ENCODE measurements around the gene LRCH3. TPM values are rescaled to one million over a fixed set of nuclear protein-coding genes. Genes with fewer than 3 reads are reported as not detected.

The LRCH3 gene
- total RNA-seq, 4 donors from 2014 or later: 19.2 to 69.3 (median 28.3) TPM

DNA sequence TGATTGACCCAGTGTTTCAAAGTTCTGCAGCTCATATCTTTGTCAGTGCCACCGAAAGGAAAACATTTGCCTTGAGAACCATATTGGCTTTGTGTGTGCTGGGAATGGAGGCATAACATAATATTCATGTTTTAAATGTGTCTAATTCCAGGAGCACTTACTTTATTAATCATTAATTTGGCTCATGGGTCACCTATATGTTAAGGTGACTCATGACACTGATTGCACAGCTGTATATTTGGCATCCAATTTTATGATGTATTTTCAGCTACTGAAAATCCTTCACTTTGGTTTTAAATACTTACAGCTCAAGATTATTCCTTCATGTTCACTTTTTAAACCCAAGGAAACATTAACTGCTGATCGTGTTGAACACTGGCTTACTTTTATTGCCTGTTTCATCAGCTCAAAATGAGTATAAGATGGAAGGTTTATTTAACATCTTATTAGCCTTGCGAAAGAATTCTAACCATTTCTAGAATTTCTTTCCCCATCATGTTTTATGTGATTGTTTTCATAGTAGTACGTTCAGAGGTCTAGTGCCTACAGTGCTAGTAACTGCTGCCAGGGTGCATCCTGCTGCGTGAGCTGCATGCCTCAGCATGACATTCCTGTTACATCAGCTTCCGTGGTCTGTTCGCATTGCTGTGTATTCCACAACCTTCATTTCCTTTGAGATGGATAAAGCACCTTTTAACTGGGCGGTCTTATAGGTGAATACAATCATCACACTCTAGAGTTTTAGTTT is 63.7 kb downstream of the LRCH3 start:
- TF ChIP-seq POLR2A (IDR thresholded peaks at IDR 0.05): no peak
- TF ChIP-seq, protein P1, sequence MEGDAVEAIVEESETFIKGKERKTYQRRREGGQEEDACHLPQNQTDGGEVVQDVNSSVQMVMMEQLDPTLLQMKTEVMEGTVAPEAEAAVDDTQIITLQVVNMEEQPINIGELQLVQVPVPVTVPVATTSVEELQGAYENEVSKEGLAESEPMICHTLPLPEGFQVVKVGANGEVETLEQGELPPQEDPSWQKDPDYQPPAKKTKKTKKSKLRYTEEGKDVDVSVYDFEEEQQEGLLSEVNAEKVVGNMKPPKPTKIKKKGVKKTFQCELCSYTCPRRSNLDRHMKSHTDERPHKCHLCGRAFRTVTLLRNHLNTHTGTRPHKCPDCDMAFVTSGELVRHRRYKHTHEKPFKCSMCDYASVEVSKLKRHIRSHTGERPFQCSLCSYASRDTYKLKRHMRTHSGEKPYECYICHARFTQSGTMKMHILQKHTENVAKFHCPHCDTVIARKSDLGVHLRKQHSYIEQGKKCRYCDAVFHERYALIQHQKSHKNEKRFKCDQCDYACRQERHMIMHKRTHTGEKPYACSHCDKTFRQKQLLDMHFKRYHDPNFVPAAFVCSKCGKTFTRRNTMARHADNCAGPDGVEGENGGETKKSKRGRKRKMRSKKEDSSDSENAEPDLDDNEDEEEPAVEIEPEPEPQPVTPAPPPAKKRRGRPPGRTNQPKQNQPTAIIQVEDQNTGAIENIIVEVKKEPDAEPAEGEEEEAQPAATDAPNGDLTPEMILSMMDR (IDR thresholded peaks at IDR 0.05): no peak
- no peak for TF ChIP-seq EP300 (IDR thresholded peaks at IDR 0.05)
- no peak for TF ChIP-seq POLR2AphosphoS5 (IDR thresholded peaks at IDR 0.05)

DNA sequence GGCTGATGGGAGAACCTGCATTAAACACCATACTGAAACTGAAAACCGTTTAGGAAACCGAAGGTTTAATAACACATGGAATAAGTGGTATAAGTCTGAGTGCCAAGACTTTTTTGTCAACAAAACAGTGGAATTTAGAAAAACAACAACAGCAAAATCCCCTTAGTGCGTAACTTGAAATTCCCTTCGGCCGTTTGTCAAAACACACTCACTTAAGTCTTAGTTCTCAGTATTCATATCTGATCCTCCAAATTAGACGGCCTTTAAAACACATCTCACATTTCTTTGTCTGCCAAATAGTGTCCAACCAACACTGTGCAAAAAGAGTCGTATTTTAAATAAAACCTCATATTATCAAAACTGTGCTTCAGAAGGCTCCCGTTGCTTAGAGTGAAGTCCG is 64.5 kb downstream of the LRCH3 start:
- H3K4me3 ChIP-seq: no peak overlapping the region
- no peak overlapping the region for H3K27ac ChIP-seq
- H3K27me3 ChIP-seq: no peaks in the 10 kb centered on the region
- DNase-seq (ENCODE audit: low spot score in 2 of 2): no peak
- H3K4me1 ChIP-seq: no peaks in the 10 kb centered on the region
- H3K36me3 ChIP-seq: peaks cover 64% of the 10 kb centered on the region
- no peak for TF ChIP-seq POLR2A (IDR thresholded peaks at IDR 0.05)
- no peak for TF ChIP-seq EP300 (IDR thresholded peaks at IDR 0.05)
- no peak for TF ChIP-seq POLR2AphosphoS5 (IDR thresholded peaks at IDR 0.05)
- TF ChIP-seq, protein P1 (IDR thresholded peaks at IDR 0.05): no peak
- H3K9me3 ChIP-seq: no peaks in the 10 kb centered on the region
- 94% methylated on average over 9 of the region's 9 CpGs for WGBS

More for the DNA sequence above, 63.7 kb downstream of the LRCH3 start:
- no peaks in the 10 kb centered on the region for H3K27me3 ChIP-seq
- H3K4me1 ChIP-seq: no peaks in the 10 kb centered on the region
- WGBS: 77% methylated on average over 8 of the region's 8 CpGs
- no peak overlapping the region for H3K4me3 ChIP-seq
- no peak overlapping the region for H3K27ac ChIP-seq
- DNase-seq (ENCODE audit: low spot score in 2 of 2): no peak
- H3K36me3 ChIP-seq: peaks cover 70% of the 10 kb centered on the region
- H3K9me3 ChIP-seq: no peaks in the 10 kb centered on the region

GRCh38 chr3:197856199-197856816 is 65.3 kb downstream of the LRCH3 start:
- 94% methylated on average over 8 of the region's 8 CpGs for WGBS
- DNase-seq (ENCODE audit: low spot score in 2 of 2): no peak
- Histone ChIP-seq H3K27me3 (no peaks in the 10 kb centered on the region), H3K36me3 (peaks cover 57% of the 10 kb centered on the region), H3K9me3 (no peaks in the 10 kb centered on the region), H3K4me3 (no peak overlapping the region), H3K4me1 (no peaks in the 10 kb centered on the region), H3K27ac (no peak overlapping the region)
- no peak for TF ChIP-seq EP300 (IDR thresholded peaks at IDR 0.05)
- TF ChIP-seq POLR2AphosphoS5 (IDR thresholded peaks at IDR 0.05): no peak

DNA sequence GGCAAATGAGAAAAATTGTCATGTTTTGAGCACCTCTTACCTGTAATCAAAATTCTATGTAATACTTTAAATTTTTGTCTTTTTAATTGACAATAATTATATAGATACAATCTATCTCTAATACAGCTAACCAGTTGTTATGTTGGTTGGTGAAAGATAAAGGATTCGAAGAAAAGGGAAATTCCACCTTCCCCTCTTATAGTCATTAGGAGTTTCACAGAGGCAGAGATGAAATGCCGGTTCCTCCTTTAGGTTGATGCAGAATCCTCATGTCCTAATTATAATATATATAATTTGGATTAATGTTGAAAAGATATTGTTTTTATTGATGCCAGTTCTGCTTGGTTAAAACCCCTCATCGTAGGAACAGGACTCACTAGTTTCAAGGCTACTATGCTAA is 67.1 kb downstream of the LRCH3 start:
- no peak overlapping the region for H3K27ac ChIP-seq
- H3K36me3 ChIP-seq: peaks cover 39% of the 10 kb centered on the region
- H3K4me3 ChIP-seq: no peak overlapping the region
- no peak for DNase-seq (ENCODE audit: low spot score in 2 of 2)
- H3K27me3 ChIP-seq: no peaks in the 10 kb centered on the region
- TF ChIP-seq, protein P1 (IDR thresholded peaks at IDR 0.05): no peak
- TF ChIP-seq EP300 (IDR thresholded peaks at IDR 0.05): no peak
- TF ChIP-seq POLR2A (IDR thresholded peaks at IDR 0.05): no peak
- TF ChIP-seq POLR2AphosphoS5 (IDR thresholded peaks at IDR 0.05): no peak
- H3K9me3 ChIP-seq: no peaks in the 10 kb centered on the region
- no peaks in the 10 kb centered on the region for H3K4me1 ChIP-seq
- WGBS: 90% methylated on average over 3 of the region's 3 CpGs

- H3K36me3 ChIP-seq: peaks cover 35% of the 10 kb centered on the region
- WGBS: 85% methylated on average over 3 of the region's 3 CpGs
- no peaks in the 10 kb centered on the region for H3K27me3 ChIP-seq
These were observed 67.5 kb downstream of the LRCH3 start for GRCh38 chr3:197858598-197858997.

More at GRCh38 chr3:197858598-197858997, 67.5 kb downstream of the LRCH3 start:
- TF ChIP-seq POLR2A (IDR thresholded peaks at IDR 0.05) (no peak), POLR2AphosphoS5 (IDR thresholded peaks at IDR 0.05) (no peak), EP300 (IDR thresholded peaks at IDR 0.05) (no peak)
- TF ChIP-seq, protein P1 (IDR thresholded peaks at IDR 0.05): no peak
- H3K27ac ChIP-seq: no peak overlapping the region
- H3K4me3 ChIP-seq: no peak overlapping the region
- no peak for DNase-seq (ENCODE audit: low spot score in 2 of 2)
- H3K9me3 ChIP-seq: no peaks in the 10 kb centered on the region
- H3K4me1 ChIP-seq: no peaks in the 10 kb centered on the region
